Activated T-cell treated with anti-CD3 and anti-CD28 coated beads for 1 hour (primary cell): ENCODE data around the gene AJAP1.

Experiments
- DNase-seq: peaks from one replicate; pipeline ENCODE4 v3.0.0-alpha.2; 2020; ENCODE audit warnings: low read depth

AJAP1 gene

DNA sequence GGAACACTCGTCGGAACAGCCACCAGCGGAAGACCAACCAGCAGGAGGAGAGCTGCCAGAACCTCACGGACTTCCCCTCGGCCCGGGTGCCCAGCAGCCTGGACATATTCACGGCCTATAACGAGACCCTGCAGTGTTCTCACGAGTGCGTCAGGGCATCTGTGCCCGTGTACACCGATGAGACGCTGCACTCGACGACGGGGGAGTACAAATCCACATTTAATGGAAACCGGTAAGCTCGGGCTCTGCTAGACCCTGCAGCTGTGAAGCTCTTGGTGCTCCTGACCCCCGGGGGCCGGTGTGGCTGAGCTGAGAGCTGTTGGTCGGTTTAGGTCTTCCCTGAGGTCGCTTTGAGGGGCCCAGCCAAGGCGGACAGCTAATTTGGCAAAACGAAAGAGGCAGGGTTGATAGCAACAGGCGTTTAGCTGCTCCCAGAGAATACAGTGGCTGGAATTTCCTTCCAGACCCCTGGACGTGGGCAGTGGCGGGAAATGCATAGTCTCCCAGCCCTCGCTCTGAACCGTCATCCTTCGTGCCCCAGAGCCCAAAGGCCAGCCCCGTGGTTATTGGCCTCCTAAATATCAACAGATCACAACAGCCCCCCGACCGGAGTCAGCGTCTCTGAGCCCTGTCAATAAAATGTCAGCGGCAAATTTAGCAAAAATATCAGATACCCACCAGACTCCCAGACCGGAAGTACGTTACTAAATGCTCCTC lies 118.0 kb downstream of the AJAP1 start:
- DNase-seq: no peak

DNA sequence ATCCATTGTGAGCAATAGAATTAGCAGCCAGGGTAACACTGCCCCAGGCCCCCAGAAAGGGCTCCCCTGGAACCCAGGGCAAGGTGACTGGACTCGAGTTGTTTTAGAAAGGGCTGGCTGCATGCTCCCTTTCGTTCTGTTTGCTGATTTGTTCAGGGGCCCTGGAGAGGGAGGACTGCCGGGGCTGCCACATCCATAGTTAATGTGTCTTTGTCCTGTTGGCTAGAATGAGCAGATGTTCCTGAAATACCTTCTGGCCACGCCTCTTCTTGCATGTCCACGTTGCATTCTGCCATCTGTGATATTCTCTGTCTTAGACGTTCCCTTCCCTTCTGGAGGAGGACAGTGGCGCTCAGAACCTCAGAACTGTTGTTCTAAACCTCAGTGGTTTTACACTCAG lies 118.8 kb downstream of the AJAP1 start:
- DNase-seq: no peak

DNA sequence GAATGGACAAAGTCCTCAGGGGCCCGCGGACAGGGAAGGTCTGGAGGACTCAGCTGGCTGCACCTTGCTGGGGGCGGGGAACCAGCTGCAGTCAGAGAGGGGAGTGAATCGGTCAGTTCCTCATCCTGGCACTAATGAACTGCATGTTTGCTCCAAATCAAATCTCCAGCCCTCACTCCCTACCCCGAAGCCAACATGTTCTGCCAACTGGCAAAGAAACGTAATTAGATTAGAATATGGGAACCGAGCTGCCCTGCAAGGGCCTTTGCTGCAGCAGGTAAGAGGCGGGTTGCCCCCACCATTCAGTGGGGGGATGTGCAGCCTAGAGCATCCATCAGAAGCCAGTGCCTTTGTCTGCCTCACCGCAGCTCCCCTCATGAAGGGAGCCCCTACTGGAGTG lies 121.1 kb downstream of the AJAP1 start:
- DNase-seq: no peak

DNA sequence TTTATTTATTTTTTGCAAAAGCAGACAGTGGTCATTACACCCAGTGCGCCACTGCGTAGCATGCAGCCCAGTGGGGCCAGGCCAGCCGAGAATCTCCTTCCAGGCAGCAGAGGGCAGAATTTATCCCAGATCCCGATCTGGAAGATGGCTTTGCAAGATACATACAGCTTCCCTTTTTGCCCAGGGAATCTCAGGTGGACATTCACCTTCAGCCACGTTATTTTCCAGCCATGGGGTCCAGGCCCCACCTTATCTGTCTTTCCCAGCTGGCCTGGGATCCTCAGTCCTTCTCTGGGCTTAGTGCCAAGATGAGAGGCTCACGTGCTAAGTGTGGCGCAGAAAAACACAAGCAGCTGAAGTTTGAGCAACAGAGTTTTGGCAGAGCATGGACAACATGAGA lies 123.6 kb downstream of the AJAP1 start:
- no peak for DNase-seq

DNA sequence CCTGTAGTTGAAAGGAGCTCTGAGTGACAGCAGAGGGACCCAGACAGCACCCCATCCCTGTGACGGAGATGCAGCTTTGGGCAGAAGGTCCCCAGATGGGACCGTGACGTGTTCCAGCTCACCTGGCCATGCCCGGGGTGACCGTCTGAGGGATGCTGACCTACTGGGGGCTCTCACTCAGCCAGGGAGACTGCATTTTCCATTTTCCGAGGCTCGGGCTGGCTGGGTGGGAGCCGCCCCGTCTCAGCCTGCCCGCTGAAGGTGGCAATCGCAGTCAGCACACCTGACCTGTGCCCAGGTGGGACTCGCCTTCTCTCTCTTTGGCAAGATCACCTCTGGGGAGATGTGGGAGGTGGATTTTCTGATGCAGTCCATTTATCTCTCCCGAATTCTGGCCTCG lies 127.2 kb downstream of the AJAP1 start:
- DNase-seq: no peak

DNA sequence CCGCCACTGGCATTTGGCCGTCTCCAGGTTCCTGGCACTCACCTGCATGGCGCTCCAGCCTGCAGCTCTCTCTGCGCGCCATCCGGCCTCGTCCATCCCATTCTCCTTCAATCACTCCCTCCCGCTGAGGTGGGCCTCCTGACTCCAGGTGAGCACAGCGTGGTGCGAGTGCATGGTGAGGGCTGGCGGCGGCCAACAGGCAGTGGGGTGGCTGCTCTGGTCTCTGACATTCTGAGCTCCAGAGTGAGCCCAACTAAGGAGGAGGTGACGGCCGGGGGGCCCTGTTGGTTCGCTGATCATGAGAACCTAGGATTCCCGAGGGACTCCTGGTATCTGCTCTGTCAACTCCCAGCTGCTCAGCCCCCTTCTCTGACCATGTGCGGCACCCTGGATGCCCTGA lies 130.4 kb downstream of the AJAP1 start:
- no peak for DNase-seq

DNA sequence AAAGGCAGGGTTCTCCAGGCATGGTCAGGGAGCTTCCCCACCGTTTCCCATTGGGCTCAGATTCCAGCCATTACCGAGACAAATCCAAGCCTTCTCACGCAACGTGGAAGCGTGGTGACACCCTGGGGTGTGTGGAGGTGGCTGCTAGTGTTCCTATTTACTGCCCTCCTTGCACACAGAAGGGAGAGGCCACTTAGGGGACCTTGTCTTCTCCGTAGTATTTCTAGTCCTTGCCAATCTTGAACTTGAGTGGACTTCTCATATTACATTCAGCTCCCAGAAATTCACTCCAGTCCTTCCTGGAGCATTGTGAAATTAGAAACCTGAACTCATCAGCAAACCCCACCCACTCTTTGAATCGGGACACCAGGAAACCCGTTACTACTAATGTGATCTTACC lies 131.6 kb downstream of the AJAP1 start:
- no peak for DNase-seq

DNA sequence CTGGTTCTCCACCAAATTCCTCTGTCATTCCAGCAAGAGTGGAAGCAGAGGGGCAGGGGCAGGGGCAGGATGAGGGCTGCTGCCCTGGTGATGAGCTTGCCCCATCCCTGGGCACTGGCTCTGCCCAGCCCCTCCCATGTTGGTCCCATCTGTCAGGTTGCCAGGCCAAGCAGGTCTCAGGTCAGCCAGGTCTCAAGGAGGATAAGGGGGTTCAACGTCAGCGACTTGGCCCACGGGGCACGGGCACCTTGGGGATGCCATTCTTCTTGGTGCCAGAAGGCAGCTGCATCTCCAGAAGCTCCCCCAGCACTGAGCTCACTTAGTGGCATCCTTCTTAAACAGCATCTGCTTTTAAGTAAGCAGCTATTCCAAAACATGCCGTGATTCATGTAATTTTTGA lies 133.1 kb downstream of the AJAP1 start:
- no peak for DNase-seq

DNA sequence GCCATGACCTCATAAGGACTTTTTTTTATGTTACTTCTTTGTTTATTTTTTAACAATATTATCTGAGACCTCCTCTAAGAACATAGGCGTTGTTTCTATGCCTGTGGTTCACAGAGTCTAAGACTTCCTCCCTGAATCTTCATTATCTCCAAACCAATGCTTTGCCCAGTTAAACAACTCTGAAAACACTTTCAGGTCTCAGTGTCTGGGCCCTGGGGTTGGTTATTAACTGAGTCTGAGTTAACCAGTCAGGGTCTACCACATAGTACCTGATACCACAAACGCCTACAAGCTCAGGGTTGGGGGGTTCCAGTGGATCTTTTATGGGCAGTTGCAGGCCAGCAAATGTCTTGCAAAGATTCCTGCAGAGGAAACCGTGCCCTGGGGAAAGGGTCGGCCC lies 138.2 kb downstream of the AJAP1 start:
- no peak for DNase-seq

DNA sequence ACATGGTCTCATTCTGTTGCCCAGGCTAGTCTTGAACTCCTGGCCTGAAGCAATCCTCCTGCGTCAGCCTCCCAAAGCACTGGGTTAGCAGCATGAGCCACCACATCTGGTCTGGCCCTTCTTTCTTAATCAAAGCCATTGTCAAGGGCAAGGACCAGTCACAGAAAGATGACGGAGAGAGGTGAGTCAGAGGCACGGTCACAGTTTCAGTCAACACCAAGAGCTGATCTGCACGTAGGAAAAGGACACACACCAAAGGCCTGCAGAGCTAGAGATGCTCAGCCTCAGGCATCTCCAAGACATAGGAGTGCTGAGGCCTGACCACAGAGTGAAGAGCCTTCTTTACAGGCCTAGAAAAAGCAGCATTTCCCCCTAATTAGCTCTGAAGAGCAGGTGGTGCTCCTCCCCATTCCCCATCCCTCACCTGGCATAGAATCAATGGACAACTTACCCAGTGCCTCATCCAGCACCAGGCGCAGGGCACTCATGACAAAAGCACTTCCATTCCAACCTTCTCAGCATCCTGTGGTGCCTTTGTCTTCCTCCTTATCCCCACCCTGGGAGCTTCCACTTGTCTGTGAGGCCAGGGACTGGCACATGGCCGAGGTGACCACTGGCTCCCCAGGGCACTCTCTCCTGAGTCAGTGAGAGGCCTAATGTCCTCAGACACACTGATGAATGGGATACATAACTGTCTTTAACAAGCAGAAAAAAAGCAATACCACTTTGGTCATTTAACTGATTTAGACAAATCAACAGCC lies 139.8 kb downstream of the AJAP1 start:
- no peak for DNase-seq

DNA sequence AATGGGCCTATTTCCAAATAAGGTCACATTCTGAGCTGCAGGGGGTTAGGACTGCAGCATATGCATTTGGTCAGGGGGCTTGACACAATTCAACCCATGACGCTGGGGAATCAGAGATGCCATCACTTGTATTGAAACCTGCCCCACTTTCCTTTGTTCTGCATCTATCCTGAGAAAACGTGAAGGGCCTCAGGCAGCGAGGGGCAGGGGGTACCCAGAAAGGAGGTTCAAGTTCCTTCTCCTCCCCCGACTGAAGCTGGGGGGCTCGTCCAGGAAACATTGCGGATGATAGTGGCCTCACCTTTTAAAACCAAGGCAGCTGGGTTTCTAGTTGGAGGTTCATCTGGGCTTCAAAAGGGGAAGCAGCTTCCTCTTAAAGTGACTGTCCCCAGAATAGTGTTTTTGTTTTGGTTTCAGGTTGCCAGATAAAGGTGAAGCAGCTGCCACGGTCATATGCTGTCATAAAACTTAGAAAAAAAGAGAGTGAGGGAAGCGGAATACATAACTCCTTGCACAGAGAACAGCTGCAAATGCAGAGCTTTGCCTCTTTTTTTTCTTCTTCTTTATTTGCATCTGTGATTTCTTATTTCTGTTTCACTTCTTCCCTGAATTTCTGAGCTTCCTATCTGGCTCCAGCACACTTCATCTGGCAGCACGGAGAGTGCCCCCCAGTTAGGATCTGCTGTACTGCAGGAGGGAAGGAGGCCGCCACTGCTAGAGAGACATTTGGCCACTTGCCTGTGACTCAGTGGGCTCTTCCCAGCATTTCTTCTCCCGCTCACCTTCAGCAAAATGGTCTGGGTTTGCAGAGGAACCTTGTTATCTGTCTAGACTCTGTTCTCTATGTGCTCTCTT lies 142.0 kb downstream of the AJAP1 start:
- no peak for DNase-seq

DNA sequence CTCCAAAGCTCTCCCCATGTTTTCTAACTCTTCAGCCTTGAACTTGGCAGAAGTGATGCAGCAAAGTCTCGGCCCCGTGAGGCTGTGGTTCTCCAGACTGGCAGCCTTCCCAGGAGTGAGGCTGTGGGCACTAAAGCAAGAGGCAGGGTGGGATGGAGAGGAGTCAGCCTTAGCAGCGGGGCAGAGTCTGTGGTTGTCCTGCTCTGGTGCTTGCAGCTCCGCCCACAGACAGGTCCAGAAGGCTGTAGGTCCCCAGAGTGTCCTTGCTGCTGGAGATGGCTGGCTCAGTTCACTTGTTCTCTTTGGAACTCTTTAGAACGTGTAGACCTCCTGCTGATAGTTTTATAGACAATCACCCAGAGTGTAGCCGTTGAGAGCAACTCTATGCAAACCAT lies 142.6 kb downstream of the AJAP1 start:
- DNase-seq: no peak

DNA sequence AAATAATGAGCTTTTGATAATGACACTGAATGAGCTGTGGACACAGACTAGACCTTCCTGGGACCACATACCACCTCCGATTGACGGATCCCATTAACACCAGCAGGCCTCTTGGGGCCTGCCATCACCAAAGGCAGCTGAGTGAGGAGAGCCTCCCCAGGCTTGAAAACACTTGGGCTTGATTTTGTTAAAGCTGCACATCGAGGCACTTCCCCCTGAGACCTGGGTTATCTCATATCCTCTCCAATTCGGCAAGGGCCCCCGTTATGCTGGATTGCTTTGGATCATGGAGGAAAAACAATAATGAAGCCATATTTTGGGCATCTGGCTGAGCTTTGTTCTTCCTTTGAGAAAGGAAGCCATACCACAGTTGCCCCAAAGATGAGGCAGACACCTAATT lies 143.0 kb downstream of the AJAP1 start:
- no peak for DNase-seq

DNA sequence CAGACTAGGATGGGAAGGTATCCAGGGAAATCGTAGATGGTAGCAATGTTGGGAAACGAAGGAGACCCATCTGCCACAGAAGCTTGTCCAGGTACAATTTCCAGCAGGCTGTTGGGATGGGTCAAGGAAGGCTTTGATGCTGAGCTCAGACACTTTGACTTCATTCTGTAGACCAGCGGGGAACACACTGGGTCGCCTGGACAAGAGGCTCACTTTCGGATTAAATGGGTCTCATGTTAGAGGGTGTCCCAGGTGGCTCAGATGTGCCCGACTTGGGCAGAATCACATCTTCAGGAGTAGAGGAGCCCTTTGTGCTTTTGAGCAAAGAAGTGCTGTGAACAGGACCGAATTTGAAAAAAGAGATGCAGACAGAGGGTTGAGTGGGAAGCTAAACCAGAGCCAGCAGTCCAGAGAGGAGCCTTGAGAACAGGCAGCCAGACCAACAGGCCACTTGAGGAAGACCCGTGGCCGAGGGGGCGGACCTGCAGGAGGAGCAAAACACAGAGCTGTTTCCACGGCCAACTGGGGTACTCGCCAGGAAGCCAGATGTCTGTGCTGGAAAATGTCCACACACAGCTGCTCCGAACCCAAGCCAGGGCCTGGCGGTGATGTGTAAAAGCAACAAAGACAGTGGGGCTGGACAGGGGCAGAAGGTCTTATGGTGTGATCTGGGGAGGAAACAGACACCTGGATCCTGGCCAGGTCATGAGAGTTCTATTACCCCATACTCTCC lies 146.9 kb downstream of the AJAP1 start:
- no peak for DNase-seq

DNA sequence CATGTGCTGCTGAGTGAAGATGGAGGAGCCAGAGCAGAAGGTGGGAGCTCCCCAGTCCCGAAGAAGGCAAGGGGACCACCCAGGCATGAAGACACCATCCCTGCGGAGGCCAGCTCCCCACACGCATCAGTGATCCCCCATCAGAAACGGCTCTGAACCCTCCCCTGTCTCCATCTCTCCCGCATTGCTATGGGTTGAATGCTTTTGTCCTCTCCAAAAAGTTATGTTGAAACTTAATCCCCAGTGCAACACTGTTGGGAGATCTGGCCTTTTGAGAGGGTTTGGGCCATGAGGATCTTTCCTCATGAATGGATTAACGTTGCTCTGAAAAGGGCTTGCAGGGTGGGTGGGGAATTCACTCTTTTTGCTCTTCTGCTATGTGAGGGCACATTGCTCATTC lies 147.6 kb downstream of the AJAP1 start:
- DNase-seq: no peak

DNA sequence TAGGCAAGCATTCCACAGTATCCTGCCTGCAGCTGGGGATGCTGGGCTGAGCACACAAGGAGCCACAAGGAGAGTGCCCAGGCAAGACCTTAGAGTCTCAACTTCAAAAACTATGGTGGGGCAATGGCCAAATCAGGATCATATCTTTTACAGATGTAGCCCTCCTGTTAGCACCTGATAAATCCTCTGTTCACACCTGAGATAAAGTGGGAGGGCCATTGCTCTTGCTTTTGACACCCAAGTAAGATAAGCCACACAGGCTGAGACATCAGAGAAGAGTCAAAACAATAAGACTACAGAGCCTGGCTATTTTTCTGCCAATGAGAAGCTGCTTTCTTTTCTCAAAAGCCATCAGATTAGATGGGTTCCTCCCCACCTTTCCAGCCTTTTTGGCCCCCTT lies 148.9 kb downstream of the AJAP1 start:
- DNase-seq: no peak

DNA sequence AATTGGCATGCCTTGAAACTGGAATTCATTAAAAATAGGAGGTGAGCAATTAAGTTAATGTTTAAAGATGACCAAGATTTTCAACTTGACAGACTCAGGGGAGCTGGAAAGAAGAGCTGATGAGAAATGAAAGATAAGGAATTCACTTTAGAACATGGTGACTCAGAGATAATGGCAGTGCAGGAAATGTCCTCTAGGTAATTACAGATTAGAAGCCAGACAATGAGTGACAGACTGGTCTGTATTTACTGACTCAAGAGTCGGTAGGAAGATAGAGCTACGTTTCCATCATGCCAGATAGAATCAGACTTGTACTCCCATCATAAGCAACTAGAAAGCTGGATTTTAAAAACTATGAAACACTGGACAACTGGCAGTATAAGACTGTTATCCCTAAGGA lies 151.6 kb downstream of the AJAP1 start:
- no peak for DNase-seq

DNA sequence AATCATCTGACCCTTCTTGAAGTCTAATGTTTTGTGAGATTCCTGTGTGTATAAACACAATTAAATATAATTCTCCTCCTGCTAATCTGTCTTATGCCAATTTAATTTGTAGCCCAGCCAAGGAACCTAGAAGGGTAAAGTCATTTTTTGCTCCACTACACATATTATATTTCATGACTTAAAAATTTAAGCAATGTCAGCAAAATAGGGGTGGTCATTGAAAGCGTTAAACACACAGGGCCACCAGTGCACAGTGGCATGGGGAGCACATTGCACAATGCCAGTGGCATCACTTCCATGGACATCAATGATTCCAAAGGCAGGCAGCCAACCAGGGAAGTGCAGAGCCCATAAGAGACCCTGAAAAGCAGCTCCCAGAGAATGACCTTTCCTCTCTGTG lies 166.1 kb downstream of the AJAP1 start:
- no peak for DNase-seq

DNA sequence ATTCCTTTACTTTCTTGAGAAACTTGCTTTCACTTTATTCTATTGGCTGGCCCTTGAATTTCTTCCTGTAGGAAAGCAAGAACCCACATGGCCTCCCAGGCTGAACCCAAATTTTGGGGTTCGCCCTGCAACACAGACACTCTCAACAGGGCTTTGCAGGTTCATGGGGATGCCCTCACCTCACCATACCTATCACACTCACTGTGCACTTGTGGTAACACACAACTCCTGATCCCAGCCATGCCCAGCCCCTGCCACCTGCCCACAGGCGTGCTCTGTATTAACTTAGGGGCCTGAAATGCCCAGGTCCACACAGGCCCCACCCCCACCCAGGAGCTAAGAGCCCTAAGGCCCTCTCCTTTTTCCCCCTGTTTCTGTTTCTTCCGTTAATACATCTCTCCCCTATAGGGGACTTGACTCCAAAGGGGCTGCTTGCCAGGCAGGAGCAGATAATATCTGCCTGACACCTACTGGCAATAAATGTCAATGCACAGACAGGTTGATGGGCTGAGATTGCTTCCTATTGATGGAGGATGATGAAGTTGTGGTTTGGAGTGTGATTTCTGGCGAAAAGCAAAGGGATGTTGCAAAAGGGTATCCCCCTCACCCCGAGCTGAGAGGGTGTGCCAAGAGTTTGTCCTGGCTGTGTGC lies 171.5 kb downstream of the AJAP1 start:
- DNase-seq: no peak

DNA sequence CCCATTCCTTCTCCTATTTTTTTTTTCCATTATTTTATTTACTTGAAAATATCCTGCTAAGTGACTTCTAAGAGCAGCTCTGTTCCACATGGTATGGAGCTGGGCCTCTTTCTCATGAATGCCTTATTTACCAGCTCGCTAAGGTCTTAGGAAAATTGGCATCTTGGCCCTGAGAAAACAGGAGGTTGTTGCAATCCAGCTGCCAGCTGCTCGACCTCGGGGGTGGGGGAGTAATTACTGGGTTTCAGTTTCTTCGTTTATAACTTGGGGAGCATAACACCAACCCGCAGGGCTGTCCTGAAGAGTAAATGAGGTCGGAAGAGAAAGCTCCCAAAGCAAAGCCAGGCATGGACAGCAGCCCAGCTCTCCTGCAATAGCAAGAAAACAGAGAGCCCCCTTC lies 176.3 kb downstream of the AJAP1 start:
- DNase-seq: no peak

DNA sequence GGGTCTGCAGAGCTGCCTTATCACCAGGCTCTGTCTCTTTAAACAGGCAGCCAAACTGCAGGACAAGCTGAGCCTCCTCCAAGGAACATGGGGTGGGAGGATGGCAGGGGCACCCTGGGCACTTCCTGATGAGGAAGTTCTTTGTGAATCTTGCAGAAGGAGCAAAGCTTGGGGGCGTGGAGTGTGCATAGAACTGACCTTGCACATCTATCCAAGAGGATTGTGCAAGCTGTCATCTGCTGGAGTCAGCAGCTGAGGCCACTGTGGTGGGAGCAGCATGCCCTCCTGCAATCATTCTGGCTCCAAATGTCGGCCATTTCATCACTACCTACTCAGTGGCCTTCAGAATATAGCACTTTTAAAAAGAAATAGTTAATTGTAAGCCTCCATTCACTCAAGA lies 182.2 kb downstream of the AJAP1 start:
- DNase-seq: no peak
